PC-9 (cell line): Measurements from ENCODE around the gene MDM4. TPM values are rescaled to one million over a fixed set of nuclear protein-coding genes. Genes with fewer than 3 reads are reported as not detected.

Experiments
- BruUV-seq: library from RNA; stranded (reverse); fragments of 400-500 nt; replicated peaks from 2 replicates; lab custom pipeline; 2021; lab: Mats Ljungman, UMichigan
- CTCF ChIA-PET: fragments of 300-600 bp; sonication (Branson Sonifier 250); formaldehyde crosslinking; loops from one replicate; lab custom pipeline; 2022; ENCODE audit warnings: antibody characterized with exemption; lab: Charles Lee
- POLR2A ChIA-PET: fragments of 300-600 bp; sonication (Branson Sonifier 250); formaldehyde crosslinking; loops from one replicate; lab custom pipeline; 2022; ENCODE audit warnings: antibody characterized with exemption; ENCODE audit not compliant: unreplicated experiment; lab: Charles Lee
- DNase-seq, 2 experiments: peaks; one replicate each; pipeline versions ENCODE4 v3.0.0 to v3.0.0-alpha.2; 2015 to 2022; ENCODE audit warnings: mixed read lengths in 1 of 2
- H2AFZ ChIP-seq: fragments of 200-600 bp; sonication (generic); 2 replicates; pipeline ENCODE4 v1.8.1; 2017; ENCODE audit warnings: antibody characterized with exemption
- H3F3A ChIP-seq: fragments of 200-600 bp; sonication (generic); 2 replicates; pipeline ENCODE4 v1.8.1; 2017; ENCODE audit warnings: antibody characterized with exemption, mild to moderate bottlenecking, low read depth; ENCODE audit not compliant: insufficient read depth
- H3K27ac ChIP-seq: fragments of 200-600 bp; sonication (generic); 2 replicates; pipeline ENCODE4 v1.6.1; 2016; ENCODE audit warnings: mixed run types
- H3K27me3 ChIP-seq: fragments of 200-600 bp; sonication (generic); 2 replicates; pipeline ENCODE4 v1.6.1; 2016; ENCODE audit warnings: low read depth, mixed run types; ENCODE audit not compliant: insufficient read depth
- H3K36me3 ChIP-seq: fragments of 200-600 bp; sonication (generic); 2 replicates; pipeline ENCODE4 v1.6.1; 2016; ENCODE audit warnings: low read depth, mixed run types
- H3K4me1 ChIP-seq: fragments of 200-600 bp; sonication (generic); replicated peaks from 2 replicates; pipeline ENCODE4 v1.6.1; 2016; ENCODE audit warnings: mixed run types; ENCODE audit not compliant: insufficient read depth
- H3K4me2 ChIP-seq: fragments of 200-600 bp; sonication (generic); 2 replicates; pipeline ENCODE4 v1.6.1; 2017; ENCODE audit warnings: mixed run types
- H3K4me3 ChIP-seq: fragments of 200-600 bp; sonication (generic); 2 replicates; pipeline ENCODE4 v1.6.1; 2016; ENCODE audit warnings: mixed run types
- H3K79me2 ChIP-seq: fragments of 200-600 bp; sonication (generic); 2 replicates; pipeline ENCODE4 v1.6.1; 2017; ENCODE audit warnings: low read depth, mixed run types
- H3K9me2 ChIP-seq: fragments of 200-600 bp; sonication (generic); 2 replicates; pipeline ENCODE4 v1.8.1; 2017; ENCODE audit warnings: mild to moderate bottlenecking; ENCODE audit not compliant: insufficient read depth
- H3K9me3 ChIP-seq: fragments of 200-600 bp; sonication (generic); 2 replicates; pipeline ENCODE4 v1.8.1; 2016; ENCODE audit warnings: low read depth; ENCODE audit not compliant: insufficient read depth
- H4K20me1 ChIP-seq: fragments of 200-600 bp; sonication (generic); 2 replicates; pipeline ENCODE4 v1.8.1; 2017; ENCODE audit not compliant: insufficient read depth
- CTCF ChIP-seq: fragments of 200-600 bp; sonication (generic); conservative IDR thresholded peaks from 2 replicates; pipeline ENCODE4 v1.6.1; 2017; ENCODE audit warnings: mixed run types, antibody characterized with exemption, mild to moderate bottlenecking, moderate library complexity
- EZH2 ChIP-seq: fragments of 200-600 bp; sonication (generic); IDR thresholded peaks from 2 replicates; pipeline ENCODE4 v1.8.0; 2017; ENCODE audit warnings: antibody characterized with exemption, low read depth
- intact Hi-C: fragments of 100-400 bp; cut with micrococcal nuclease; formaldehyde crosslinking; loops from one replicate; pipeline ENCODE4 v1.10.0; 2022; ENCODE audit not compliant: unreplicated experiment
- total RNA-seq: library from RNA; stranded (reverse); gene quantifications from 2 replicates; pipeline ENCODE4 v1.2.3, GENCODE V29; 2021

MDM4 gene
- total RNA-seq, 1 experiment from 2014 or later, result 69.2 TPM

GRCh38 chr1:204507317-204508105 is 8.7 kb upstream of the MDM4 start:
- H3K4me2 ChIP-seq, result peak overlapping the region; percentile 88
- CTCF ChIA-PET, result interaction anchor here (0.6 to 2.8 kb wide), 3 partner anchors 109 to 344 kb away, joined by 3 to 27 read pairs (median 4); no protein-coding TSS in a partner anchor
- no peaks in the 10 kb centered on the region for H3K79me2 ChIP-seq
- peak overlapping the region; percentile 79 for H2AFZ ChIP-seq
- H3K27me3 ChIP-seq, result no peaks in the 10 kb centered on the region
- H3K27ac ChIP-seq, result peak overlapping the region; percentile 93
- peaks cover 52% of the 10 kb centered on the region for H3F3A ChIP-seq
- peak overlapping the region; percentile 65 for H3K4me3 ChIP-seq
- no peaks in the 10 kb centered on the region for H3K36me3 ChIP-seq
- POLR2A ChIA-PET, result interaction anchor here (0.6 to 1.9 kb wide), 8 partner anchors 8 to 1355 kb away, joined by 3 to 36 read pairs (median 5); partner anchors contain the start of gene MDM4
- peaks cover 38% of the 10 kb centered on the region for H3K4me1 ChIP-seq
- BruUV-seq, result TSS peak; percentile 94
- no peaks in the 10 kb centered on the region for H4K20me1 ChIP-seq
- intact Hi-C loops, result loop anchor here (1.0 to 5.0 kb wide), 5 partner anchors 9 to 335 kb away; partner anchors contain the start of gene MDM4
- H3K9me3 ChIP-seq, result no peaks in the 10 kb centered on the region
- H3K9me2 ChIP-seq, result no peaks in the 10 kb centered on the region
- DNase-seq, result peak; percentile 62 to 66
- no peak for TF ChIP-seq EZH2
- TF ChIP-seq CTCF, result no peak

- Histone ChIP-seq H3F3A (peaks cover 43% of the 10 kb centered on the region), H2AFZ (no peak overlapping the region), H3K9me2 (no peaks in the 10 kb centered on the region), H4K20me1 (no peaks in the 10 kb centered on the region), H3K36me3 (no peaks in the 10 kb centered on the region), H3K27me3 (no peaks in the 10 kb centered on the region), H3K4me2 (peak overlapping the region; percentile 88), H3K79me2 (no peaks in the 10 kb centered on the region), H3K4me1 (peaks cover 23% of the 10 kb centered on the region), H3K27ac (0 out of 2 replicates have a peak overlapping the region, but pooled peaks have one; percentile 93), H3K4me3 (no peak overlapping the region; the same call in 1 of the 2 replicates), H3K9me3 (no peaks in the 10 kb centered on the region)
- intact Hi-C loops, result loop anchor here (5.0 kb wide), 3 partner anchors 132 to 337 kb away; no protein-coding TSS in a partner anchor
- no TSS peak for BruUV-seq
- POLR2A ChIA-PET, result no interaction called here
- DNase-seq, result no peak
- TF ChIP-seq EZH2 (no peak), CTCF (no peak)
- CTCF ChIA-PET, result no interaction called here
These were observed 7.0 kb upstream of the MDM4 start for GRCh38 chr1:204509186-204509635.

- Histone ChIP-seq H3K4me1 (peaks cover 15% of the 10 kb centered on the region), H3F3A (peaks cover 43% of the 10 kb centered on the region), H3K27ac (no peak overlapping the region), H3K4me2 (no peak overlapping the region), H3K27me3 (no peaks in the 10 kb centered on the region), H3K9me2 (no peaks in the 10 kb centered on the region), H2AFZ (no peak overlapping the region), H3K9me3 (no peaks in the 10 kb centered on the region), H3K36me3 (no peaks in the 10 kb centered on the region), H3K4me3 (no peak overlapping the region), H4K20me1 (no peaks in the 10 kb centered on the region), H3K79me2 (no peaks in the 10 kb centered on the region)
- BruUV-seq, result no TSS peak
- intact Hi-C loops, result no loop called here
- CTCF ChIA-PET, result no interaction called here
- POLR2A ChIA-PET, result no interaction called here
- TF ChIP-seq CTCF (no peak), EZH2 (no peak)
- no peak for DNase-seq
These were observed 4.8 kb upstream of the MDM4 start for GRCh38 chr1:204511366-204511765.
